ENCODE data around the gene HSPA12B. TPM values are rescaled to one million over a fixed set of nuclear protein-coding genes. Genes with fewer than 3 reads are reported as not detected.
A peak's percentile ranks its signal among the peaks of the same experiment; 100 is the strongest.

The HSPA12B gene
- total and polyA plus RNA-seq, 9 of the 15 experiments (the other 6 are each of a cell fraction or from before 2014, with no cell fraction given): 0.03 to 0.07 TPM; not detected in 7

DNA sequence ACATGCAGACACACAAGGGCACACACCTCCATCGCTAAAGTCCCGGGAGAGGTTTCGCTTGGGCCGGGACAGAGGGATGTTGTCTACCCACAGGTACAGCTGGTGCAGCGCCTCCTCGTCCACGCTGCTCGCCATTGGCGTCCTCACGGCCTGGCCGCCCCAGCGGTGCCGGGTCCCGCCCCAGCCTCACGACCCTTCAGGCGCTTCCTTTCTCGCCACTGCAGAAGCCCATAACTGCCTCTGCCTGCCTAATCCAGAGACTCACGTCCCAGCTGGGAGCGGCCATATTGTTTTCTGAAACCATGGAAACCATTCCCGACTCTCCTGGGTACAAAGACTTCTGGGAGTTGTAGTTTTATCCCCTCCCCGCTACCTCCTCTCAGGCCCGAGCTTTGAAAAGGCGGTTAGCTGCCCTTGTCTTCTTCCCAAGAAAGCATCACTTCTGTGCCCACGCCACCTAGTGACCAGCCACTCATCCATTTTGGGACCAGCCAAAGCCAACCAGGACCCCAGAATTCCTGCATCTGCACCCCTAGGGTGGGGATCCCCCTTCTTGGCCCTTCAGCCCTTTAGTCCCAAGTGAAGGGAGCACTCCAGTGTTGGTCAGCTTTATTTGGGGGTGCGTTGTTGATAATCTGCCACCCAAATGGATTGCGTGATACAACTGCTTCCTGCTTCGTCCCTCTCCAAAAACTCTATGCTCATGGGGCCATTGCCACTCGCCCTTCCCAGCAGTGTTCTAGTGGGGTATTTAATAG is 48.8 kb downstream of the HSPA12B start, which contains the start of gene SPEF1 (continued):
- TF ChIP-seq FOSL1 (tag; conservative IDR thresholded peaks at IDR 0.05) (no peak), MAFK (IDR thresholded peaks at IDR 0.05; ENCODE audit: low read length) (no peak), CCNT2 (IDR thresholded peaks at IDR 0.05; ENCODE audit: borderline replicate concordance, extremely low read depth, insufficient read length, low read depth, low read length) (no peak), HDAC1 (IDR thresholded peaks at IDR 0.05) (peak in 1 of 2 experiments; percentile 95; a peak in 2 of 4 replicates), MTA3 (IDR thresholded peaks at IDR 0.05; ENCODE audit: borderline replicate concordance) (no peak), TEAD1 (CRISPR knock-in tag; IDR thresholded peaks at IDR 0.05) (no peak), NFXL1 (CRISPR knock-in tag; IDR thresholded peaks at IDR 0.05) (no peak), PTRF (tag; IDR thresholded peaks at IDR 0.05) (no peak), DNMT1 (IDR thresholded peaks at IDR 0.05) (no peak), LARP7 (IDR thresholded peaks at IDR 0.05) (no peak), ETS2 (tag; IDR thresholded peaks at IDR 0.05; ENCODE audit: borderline replicate concordance, poor library complexity, severe bottlenecking) (no peak), TCFL5 (CRISPR knock-in tag; conservative IDR thresholded peaks at IDR 0.05) (no peak), SAFB2 (IDR thresholded peaks at IDR 0.05; ENCODE audit: borderline replicate concordance, low read depth, low read length, severe bottlenecking) (no peak), ZNF717 (CRISPR knock-in tag; IDR thresholded peaks at IDR 0.05) (no peak), STAT5B (CRISPR knock-in tag; IDR thresholded peaks at IDR 0.05) (no peak)
- TF ChIP-seq, protein P1, sequence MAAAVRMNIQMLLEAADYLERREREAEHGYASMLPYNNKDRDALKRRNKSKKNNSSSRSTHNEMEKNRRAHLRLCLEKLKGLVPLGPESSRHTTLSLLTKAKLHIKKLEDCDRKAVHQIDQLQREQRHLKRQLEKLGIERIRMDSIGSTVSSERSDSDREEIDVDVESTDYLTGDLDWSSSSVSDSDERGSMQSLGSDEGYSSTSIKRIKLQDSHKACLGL (CRISPR knock-in tag; IDR thresholded peaks at IDR 0.05; ENCODE audit: borderline replicate concordance, poor library complexity, severe bottlenecking): peak; percentile 72
- TF ChIP-seq, protein P2, sequence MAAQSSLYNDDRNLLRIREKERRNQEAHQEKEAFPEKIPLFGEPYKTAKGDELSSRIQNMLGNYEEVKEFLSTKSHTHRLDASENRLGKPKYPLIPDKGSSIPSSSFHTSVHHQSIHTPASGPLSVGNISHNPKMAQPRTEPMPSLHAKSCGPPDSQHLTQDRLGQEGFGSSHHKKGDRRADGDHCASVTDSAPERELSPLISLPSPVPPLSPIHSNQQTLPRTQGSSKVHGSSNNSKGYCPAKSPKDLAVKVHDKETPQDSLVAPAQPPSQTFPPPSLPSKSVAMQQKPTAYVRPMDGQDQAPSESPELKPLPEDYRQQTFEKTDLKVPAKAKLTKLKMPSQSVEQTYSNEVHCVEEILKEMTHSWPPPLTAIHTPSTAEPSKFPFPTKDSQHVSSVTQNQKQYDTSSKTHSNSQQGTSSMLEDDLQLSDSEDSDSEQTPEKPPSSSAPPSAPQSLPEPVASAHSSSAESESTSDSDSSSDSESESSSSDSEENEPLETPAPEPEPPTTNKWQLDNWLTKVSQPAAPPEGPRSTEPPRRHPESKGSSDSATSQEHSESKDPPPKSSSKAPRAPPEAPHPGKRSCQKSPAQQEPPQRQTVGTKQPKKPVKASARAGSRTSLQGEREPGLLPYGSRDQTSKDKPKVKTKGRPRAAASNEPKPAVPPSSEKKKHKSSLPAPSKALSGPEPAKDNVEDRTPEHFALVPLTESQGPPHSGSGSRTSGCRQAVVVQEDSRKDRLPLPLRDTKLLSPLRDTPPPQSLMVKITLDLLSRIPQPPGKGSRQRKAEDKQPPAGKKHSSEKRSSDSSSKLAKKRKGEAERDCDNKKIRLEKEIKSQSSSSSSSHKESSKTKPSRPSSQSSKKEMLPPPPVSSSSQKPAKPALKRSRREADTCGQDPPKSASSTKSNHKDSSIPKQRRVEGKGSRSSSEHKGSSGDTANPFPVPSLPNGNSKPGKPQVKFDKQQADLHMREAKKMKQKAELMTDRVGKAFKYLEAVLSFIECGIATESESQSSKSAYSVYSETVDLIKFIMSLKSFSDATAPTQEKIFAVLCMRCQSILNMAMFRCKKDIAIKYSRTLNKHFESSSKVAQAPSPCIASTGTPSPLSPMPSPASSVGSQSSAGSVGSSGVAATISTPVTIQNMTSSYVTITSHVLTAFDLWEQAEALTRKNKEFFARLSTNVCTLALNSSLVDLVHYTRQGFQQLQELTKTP (IDR thresholded peaks at IDR 0.05; ENCODE audit: low read depth in 1 of 2, partially characterized antibody in 2 of 2): peak in 1 of 2 experiments; percentile 92
- TF ChIP-seq, protein P3, sequence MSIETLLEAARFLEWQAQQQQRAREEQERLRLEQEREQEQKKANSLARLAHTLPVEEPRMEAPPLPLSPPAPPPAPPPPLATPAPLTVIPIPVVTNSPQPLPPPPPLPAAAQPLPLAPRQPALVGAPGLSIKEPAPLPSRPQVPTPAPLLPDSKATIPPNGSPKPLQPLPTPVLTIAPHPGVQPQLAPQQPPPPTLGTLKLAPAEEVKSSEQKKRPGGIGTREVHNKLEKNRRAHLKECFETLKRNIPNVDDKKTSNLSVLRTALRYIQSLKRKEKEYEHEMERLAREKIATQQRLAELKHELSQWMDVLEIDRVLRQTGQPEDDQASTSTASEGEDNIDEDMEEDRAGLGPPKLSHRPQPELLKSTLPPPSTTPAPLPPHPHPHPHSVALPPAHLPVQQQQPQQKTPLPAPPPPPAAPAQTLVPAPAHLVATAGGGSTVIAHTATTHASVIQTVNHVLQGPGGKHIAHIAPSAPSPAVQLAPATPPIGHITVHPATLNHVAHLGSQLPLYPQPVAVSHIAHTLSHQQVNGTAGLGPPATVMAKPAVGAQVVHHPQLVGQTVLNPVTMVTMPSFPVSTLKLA (conservative IDR thresholded peaks at IDR 0.05): peak in 1 of 2 experiments; percentile 62; a peak in 1 of 4 replicates
- TF ChIP-seq, protein P4, sequence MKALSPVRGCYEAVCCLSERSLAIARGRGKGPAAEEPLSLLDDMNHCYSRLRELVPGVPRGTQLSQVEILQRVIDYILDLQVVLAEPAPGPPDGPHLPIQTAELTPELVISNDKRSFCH (CRISPR knock-in tag; IDR thresholded peaks at IDR 0.05): no peak
- TF ChIP-seq, protein P4 (tag; IDR thresholded peaks at IDR 0.05): no peak

Measured in K562 (cell line).